Nucleus accumbens (tissue), 56 donors: ENCODE measurements around the gene HOXB4.

Experiments
- DNase-seq, 56 donors: peaks; one replicate each; lab custom pipeline; 2025; lab: John Stamatoyannopoulos, UW

The HOXB4 gene

DNA sequence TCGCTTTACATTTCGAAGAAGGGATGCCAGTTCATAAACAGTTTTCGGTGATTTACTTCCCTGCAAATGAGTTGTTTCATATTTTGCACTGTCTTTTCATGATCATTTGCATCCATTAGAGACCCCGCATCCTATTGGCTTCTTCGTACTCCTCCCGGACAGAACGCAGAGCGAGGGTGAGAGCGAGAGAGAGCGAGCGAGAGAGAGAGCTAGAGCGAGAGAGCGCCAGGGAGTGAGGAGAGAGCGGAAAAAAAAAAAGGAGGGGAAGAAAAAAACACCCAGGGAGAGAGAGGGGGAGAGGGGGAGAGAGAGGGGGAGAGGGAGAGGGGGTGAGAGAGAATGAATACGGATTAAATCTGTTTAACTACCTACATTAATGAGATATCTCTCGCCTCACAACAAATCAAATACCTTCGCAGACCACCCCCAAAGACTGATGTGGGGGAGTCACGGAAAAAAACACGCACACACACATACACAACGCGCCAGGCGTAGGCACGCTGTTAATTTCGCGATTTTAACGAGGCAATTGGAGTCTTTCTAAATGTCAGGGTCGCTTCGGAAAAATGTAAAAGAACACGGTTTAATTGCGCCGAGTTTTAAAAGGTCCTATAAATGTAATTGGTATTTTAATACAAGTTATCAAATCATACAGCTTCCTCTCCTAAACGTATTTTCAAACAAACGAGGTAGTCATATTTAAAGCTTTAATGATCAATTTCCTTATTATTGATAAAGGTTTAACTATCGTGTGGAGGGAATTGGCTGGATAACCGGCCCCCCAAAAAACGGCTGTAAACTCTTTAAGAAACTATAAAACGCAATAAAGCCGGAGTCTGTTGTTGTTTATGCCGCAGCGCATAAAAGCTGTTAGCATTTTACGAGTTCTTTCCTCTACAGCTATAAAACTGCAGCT is 37.2 kb upstream of the HOXB4 start, which contains the start of gene HOXB8:
Gene HOXB8, minus strand, starts transcription at position 246 of the 916 bp plus-strand sequence. CDS start 588 bp downstream, outside the sequence.
- DNase-seq = no peak

- DNase-seq = no peak
These were observed 35.9 kb upstream of the HOXB4 start for GRCh38 chr17:48613862-48614694.

- DNase-seq = no peak
These were observed 34.9 kb upstream of the HOXB4 start for GRCh38 chr17:48612854-48613691.

DNA sequence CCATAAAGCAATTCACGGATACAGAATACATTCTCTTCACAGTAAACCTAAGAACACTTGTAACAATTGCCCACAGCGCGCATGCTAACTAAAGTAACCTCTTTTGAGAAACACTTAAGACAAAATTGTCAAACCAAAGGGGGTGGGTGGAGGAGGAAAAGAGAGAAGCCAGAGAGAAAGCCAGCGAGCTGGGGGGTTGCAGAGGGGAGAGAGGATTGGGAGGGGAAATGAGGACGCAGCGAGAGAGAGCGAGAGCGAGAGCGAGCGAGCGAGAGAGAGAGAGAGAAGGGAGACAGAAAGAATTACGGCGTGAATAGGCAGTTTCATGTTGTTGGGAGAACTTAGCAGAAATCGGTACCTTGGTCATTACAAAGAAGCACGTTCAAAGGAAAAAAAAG is 34.3 kb upstream of the HOXB4 start:
- no peak for DNase-seq

- no peak for DNase-seq
These were observed 33.7 kb upstream of the HOXB4 start for GRCh38 chr17:48611681-48612455.

DNA sequence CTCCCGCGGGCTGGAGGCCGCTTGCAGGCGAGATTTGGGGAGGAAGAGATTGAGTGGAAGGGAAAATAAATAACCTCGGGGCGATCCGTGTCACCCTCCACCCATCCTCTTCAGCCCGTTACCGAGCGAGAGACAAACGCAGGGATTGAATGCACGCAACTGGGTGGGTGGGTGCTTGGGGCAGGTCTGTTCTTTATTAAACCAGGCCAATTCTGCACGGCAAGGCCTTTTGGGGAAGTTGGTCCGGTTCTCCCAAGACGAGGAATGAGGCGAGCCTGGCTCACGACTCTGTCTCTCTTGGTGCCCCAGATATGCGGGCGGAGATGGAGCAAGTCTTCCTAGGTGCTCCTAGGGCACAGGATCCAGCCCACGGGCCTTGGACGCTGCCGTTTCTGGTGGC is 33.1 kb upstream of the HOXB4 start:
- no peak for DNase-seq

DNA sequence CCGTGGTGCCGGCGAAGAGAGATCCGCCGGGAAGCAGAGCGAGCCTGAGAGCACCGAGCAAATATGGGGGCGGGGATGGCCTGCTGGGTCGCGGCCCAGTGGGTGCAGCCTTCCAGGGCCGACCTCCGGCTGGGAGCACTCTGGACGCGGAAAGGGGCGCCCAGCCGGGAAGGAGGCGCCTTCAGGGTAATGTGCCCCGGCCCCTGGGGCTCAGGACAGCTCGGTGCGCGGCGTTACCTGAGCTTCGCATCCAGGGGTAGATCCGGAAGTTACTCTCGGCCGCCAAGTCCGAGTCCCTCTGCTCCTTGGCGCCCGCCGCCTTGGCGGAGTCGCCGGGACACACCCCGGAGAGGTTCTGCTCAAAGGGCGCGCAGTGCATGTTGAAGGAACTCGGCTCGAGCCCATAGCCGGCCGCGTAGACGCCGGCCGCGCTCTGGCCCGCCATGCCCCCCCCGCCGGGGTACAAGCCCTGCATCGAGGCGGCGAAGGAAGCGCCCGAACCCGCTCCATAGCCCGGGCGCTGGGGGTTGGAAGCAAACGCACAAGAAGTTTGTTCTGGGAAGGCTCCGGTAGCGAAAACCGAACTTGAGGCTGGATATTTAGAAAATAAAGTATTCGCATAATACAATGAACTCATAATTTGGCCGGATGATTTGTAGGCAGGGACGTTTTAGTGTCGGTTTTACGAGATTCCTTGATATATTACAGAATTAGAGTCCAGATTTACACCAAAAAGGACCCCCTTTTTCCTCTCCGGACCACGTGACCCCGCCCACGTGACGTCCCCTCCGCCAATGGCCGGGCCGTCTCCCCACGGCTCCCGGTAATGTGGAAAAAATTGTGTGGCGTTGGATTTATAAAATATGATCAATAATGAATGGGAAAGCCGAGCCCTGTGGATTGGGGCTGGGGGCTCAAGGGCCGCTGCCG is 32.4 kb upstream of the HOXB4 start, which contains the start of gene HOXB7:
Gene HOXB7, minus strand, starts transcription at position 736 of the 930 bp plus-strand sequence. Its CDS starts 99 bp downstream, at position 637.
- DNase-seq = peak in 6 of 56 donors; percentile 0 to 44 (median 6)

- DNase-seq = no peak
These were observed 31.7 kb upstream of the HOXB4 start for GRCh38 chr17:48609759-48610281.

- DNase-seq = no peak
These were observed 30.9 kb upstream of the HOXB4 start for GRCh38 chr17:48609033-48609432.

GRCh38 chr17:48608494-48608834 is 30.3 kb upstream of the HOXB4 start:
- DNase-seq = no peak

DNA sequence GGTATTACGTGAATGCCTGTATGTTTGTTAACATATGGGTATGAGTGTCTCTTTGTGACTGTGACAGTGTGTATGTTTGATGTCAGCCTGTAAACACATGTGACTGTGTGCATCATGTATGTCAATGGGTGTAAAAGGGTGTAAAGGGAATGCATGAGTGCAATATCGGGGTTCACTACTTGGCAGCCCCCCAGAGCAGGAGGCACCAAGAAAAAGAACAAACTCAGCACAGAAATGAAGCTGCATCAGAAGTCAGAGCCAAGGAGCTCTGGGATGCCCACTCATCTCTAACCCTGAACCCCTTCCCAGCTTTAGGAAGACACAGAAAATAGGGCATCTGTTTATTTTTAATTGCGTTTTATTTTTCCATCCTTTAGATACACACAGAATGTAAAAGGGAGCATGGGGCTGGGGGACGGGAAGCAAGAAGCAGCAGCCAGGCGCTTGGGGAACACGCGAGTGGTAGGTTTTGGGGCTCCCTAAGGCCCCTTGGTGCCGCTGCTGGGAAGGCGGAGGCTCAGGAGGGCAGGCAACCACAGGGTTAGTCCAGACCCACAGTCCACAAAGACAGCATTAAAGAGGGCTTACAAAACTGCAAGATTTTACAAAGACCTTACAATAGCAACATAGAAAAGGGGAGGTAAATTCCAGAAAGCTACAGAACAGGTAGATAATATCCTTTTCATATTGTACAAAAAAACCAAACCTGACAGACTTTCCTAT is 28.9 kb upstream of the HOXB4 start:
- DNase-seq = no peak

GRCh38 chr17:48605991-48606891 is 28.1 kb upstream of the HOXB4 start:
- no peak for DNase-seq

GRCh38 chr17:48605409-48605919 is 27.3 kb upstream of the HOXB4 start:
- DNase-seq = no peak

DNA sequence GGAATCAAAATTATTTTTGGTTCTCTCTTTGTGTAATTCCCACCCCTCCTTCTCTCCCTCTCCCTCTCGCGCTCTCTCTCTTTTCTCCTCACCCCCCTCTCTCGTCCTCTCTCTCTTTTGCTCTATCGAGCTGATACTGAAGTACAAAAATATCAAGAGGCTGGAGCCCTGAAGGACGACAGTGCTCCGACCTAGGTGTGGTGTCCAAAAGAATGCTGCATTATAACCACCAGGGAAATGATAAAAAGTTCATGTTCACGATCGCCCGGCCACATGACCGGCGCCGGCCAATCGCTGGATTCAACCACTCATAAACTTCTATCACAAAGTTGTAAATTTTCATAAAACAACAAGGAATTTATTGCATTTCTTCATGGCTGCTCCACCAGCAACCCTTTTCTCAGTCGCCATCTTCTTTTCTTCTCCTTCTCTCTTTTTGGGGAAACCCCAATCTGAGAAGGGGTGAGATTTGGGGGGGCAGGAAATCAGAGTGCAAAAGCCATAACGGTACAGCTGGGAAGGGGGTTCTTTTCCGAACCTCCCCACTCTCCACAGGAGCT is 26.7 kb upstream of the HOXB4 start, which contains the start of gene HOXB6:
Gene HOXB6, minus strand, starts transcription at position 217 of the 560 bp plus-strand sequence. CDS start 6,836 bp downstream, outside the sequence.
- no peak for DNase-seq

DNA sequence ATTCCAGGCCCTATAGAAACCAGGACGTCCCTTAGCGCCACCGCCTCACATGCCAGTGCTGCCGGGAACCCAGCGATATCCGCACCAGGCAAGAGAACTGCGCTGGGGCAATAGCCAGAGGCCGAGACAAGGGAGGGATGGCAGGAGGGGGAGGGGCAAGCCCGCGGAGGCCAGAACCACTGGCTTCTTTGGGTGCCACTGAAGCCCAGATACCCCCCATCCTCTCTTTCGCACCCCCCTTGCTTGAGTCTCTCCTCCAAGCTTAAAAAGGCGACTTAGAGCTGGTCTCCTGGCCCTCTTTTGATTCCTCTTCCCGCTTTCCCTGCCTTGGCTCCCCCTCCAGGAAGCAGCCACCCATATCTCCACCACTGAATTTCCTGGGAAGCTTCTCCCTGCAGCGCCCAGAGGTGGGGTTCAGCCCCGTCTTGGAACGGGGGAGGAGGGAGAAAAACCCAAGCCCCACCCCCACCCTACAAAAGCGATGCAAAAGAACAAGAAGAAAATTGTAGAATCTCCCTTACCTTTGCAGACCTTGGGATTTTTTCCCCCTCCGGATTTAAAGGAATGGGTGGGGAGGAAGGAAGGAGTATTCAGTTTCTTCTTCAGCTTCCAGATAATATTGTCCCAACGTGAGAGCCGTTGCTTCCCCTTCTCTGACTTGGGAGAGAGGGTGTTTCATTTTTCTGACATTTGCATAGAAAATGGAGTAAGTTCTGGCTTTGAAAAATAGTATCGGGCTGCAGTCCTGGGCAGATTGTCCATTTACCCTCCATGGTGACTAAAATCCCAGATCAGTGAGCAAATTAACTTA is 26.0 kb upstream of the HOXB4 start:
- DNase-seq = no peak
